HCT116 (cell line): ENCODE results near the gene HARS2. TPM values are rescaled to one million over a fixed set of nuclear protein-coding genes. Genes with fewer than 3 reads are reported as not detected.

Source experiments
- ATAC-seq: fragments of 200-7000 bp; cut with Tn5 transposase; 2 replicates; pipeline ENCODE4 v1.9.1; 2020; ENCODE audit warnings: mild to moderate bottlenecking, moderate library complexity
- BruUV-seq: library from RNA; stranded (reverse); fragments of 400-500 nt; replicated peaks from 2 replicates; lab custom pipeline; 2021; lab: Mats Ljungman, UMichigan
- CTCF ChIA-PET: fragments of 300-600 bp; sonication (Branson Sonifier 250); formaldehyde crosslinking; loops from one replicate; lab custom pipeline; 2021; ENCODE audit warnings: antibody characterized with exemption; lab: Charles Lee
- POLR2A ChIA-PET: fragments of 300-600, 350-600 bp; sonication (Branson Sonifier 250); formaldehyde crosslinking; loops from one replicate; lab custom pipeline; 2021; ENCODE audit warnings: antibody characterized with exemption; lab: Charles Lee
- RAD21 ChIA-PET, 2 experiments: fragments of 300-600 bp; sonication (Branson Sonifier 250); formaldehyde crosslinking; loops; one replicate each; lab custom pipeline; 2023; ENCODE audit warnings: low total read pairs in 2 of 2; ENCODE audit not compliant: uncharacterized antibody in 2 of 2, unreplicated experiment in 2 of 2, low non-redundant PET in 1 of 2; lab: Charles Lee
- DNase-seq: peaks from one replicate; pipeline ENCODE4 v3.0.0-alpha.2; 2010; ENCODE audit warnings: low read depth, low spot score
- H2AFZ ChIP-seq: fragments of 200-600 bp; shearing (Covaris generic), sonication (generic); 2 replicates; pipeline ENCODE4 v1.6.1; 2017; ENCODE audit warnings: low read depth, mixed run types, mixed read lengths, antibody characterized with exemption, low read length; ENCODE audit not compliant: poor library complexity, severe bottlenecking
- H3K27ac ChIP-seq: 2 replicates; pipeline ENCODE4 v1.5.1; 2012; ENCODE audit warnings: low read depth, low read length
- H3K27me3 ChIP-seq: fragments of 200-600 bp; sonication (generic); 2 replicates; pipeline ENCODE4 v1.6.1; 2016; ENCODE audit warnings: mixed run types, low read length, mixed read lengths; ENCODE audit not compliant: insufficient read depth
- H3K36me3 ChIP-seq, 2 experiments: fragments of 200-500 bp in 1 of 2; fragments of 200-600 bp in 1 of 2; sonication (Bioruptor generic) in 1 of 2; sonication (generic) in 1 of 2; 2 replicates each; pipeline versions ENCODE4 v1.5.1 to v1.6.1; 2014 to 2016; ENCODE audit warnings: low read length in 2 of 2, inconsistent platforms in 1 of 2, mixed read lengths in 1 of 2, mixed run types in 1 of 2; ENCODE audit not compliant: insufficient read depth in 2 of 2, control insufficient read depth in 1 of 2
- H3K4me1 ChIP-seq, 2 experiments: fragments of 200-600 bp in 1 of 2; sonication (generic) in 1 of 2; 2 replicates each; pipeline versions ENCODE4 v1.5.1 to v1.6.1; 2012 to 2017; ENCODE audit warnings: low read length in 2 of 2, inconsistent platforms in 1 of 2, mild to moderate bottlenecking in 1 of 2, mixed read lengths in 1 of 2, mixed run types in 1 of 2, moderate library complexity in 1 of 2; ENCODE audit not compliant: insufficient read depth in 2 of 2, control insufficient read depth in 1 of 2
- H3K4me2 ChIP-seq: fragments of 200-600 bp; sonication (generic); 2 replicates; pipeline ENCODE4 v1.6.1; 2017; ENCODE audit warnings: mixed run types, low read length, mixed read lengths
- H3K4me3 ChIP-seq, 2 experiments: fragments of 200-600 bp in 1 of 2; sonication (generic) in 1 of 2; replicated peaks in 1 of 2; 2 replicates each; pipeline ENCODE4 v1.5.1; 2011 to 2016; ENCODE audit warnings: low read length in 2 of 2, control low read depth in 1 of 2, low read depth in 1 of 2, mild to moderate bottlenecking in 1 of 2, mixed read lengths in 1 of 2, mixed run types in 1 of 2
- H3K79me2 ChIP-seq: fragments of 200-600 bp; sonication (generic); 2 replicates; pipeline ENCODE4 v1.6.1; 2017; ENCODE audit warnings: mild to moderate bottlenecking, mixed run types, low read length, moderate library complexity, mixed read lengths; ENCODE audit not compliant: insufficient read depth
- H3K9ac ChIP-seq: fragments of 200-600 bp; sonication (generic); 2 replicates; pipeline ENCODE4 v1.6.1; 2016; ENCODE audit warnings: low read length, mixed read lengths
- H3K9me2 ChIP-seq: fragments of 200-600 bp; sonication (generic), shearing (Covaris generic); 2 replicates; pipeline ENCODE4 v1.6.1; 2017; ENCODE audit warnings: mixed run types, mild to moderate bottlenecking, moderate library complexity; ENCODE audit not compliant: insufficient read depth
- H3K9me3 ChIP-seq, 2 experiments: fragments of 200-500 bp in 1 of 2; fragments of 200-600 bp in 1 of 2; sonication (Bioruptor generic) in 1 of 2; sonication (generic) in 1 of 2; 2 replicates each; pipeline ENCODE4 v1.6.1; 2014 to 2017; ENCODE audit warnings: low read length in 2 of 2, mixed read lengths in 2 of 2, inconsistent platforms in 1 of 2, low read depth in 1 of 2, mild to moderate bottlenecking in 1 of 2, mixed run types in 1 of 2, moderate library complexity in 1 of 2; ENCODE audit not compliant: control insufficient read depth in 1 of 2, insufficient read depth in 1 of 2
- H4K20me1 ChIP-seq: fragments of 200-600 bp; sonication (generic), shearing (Covaris generic); 2 replicates; pipeline ENCODE4 v1.6.1; 2017; ENCODE audit warnings: mixed run types, mild to moderate bottlenecking, moderate library complexity; ENCODE audit not compliant: insufficient read depth
- EGR1 ChIP-seq: IDR thresholded peaks from 2 replicates; pipeline ENCODE4 v1.6.1; 2012; ENCODE audit warnings: low read depth
- EZH2 ChIP-seq: fragments of 200-600 bp; sonication (generic); IDR thresholded peaks from 2 replicates; pipeline ENCODE4 v1.6.1; 2017; ENCODE audit warnings: antibody characterized with exemption, mixed run types
- EZH2phosphoT487 ChIP-seq: fragments of 200-600 bp; IDR thresholded peaks from 2 replicates; pipeline ENCODE4 v1.6.1; 2018; ENCODE audit warnings: antibody characterized with exemption, borderline replicate concordance
- FOSL1 ChIP-seq: IDR thresholded peaks from 2 replicates; pipeline ENCODE4 v1.6.1; 2012; ENCODE audit warnings: low read depth
- JUND ChIP-seq: IDR thresholded peaks from 2 replicates; pipeline ENCODE4 v1.6.1; 2012
- POLR2A ChIP-seq: IDR thresholded peaks from 2 replicates; pipeline ENCODE4 v1.7.0; 2011; ENCODE audit warnings: borderline replicate concordance; ENCODE audit not compliant: insufficient read depth, insufficient read length; ENCODE audit errors: extremely low read depth
- POLR2AphosphoS5 ChIP-seq: IDR thresholded peaks from 2 replicates; pipeline ENCODE4 v1.6.1; 2011; ENCODE audit warnings: mild to moderate bottlenecking, low read depth, low read length, moderate library complexity
- RAD21 ChIP-seq: IDR thresholded peaks from 2 replicates; pipeline ENCODE4 v1.6.1; 2012; ENCODE audit warnings: low read depth, mild to moderate bottlenecking
- SP1 ChIP-seq: IDR thresholded peaks from 2 replicates; pipeline ENCODE4 v1.6.1; 2012; ENCODE audit warnings: low read depth
- SRF ChIP-seq: IDR thresholded peaks from 2 replicates; pipeline ENCODE4 v1.6.1; 2012; ENCODE audit warnings: low read depth
- TCF7L2 ChIP-seq: IDR thresholded peaks from 2 replicates; pipeline ENCODE4 v1.7.0; 2011; ENCODE audit warnings: borderline replicate concordance, inconsistent platforms; ENCODE audit not compliant: insufficient read depth, insufficient read length; ENCODE audit errors: extremely low read depth
- YY1 ChIP-seq: IDR thresholded peaks from 2 replicates; pipeline ENCODE4 v1.6.1; 2011; ENCODE audit warnings: low read length, low read depth, moderate library complexity, mild to moderate bottlenecking; ENCODE audit not compliant: insufficient replicate concordance; ENCODE audit errors: extremely low read depth
- ZFX ChIP-seq: fragments of 450-650 bp; IDR thresholded peaks from 2 replicates; pipeline ENCODE4 v1.6.1; 2017
- ZNF274 ChIP-seq: fragments of 200-500 bp; sonication (Bioruptor generic); IDR thresholded peaks from 2 replicates; pipeline ENCODE4 v1.6.1; 2014; ENCODE audit warnings: mild to moderate bottlenecking, low read depth, low read length, inconsistent platforms
- intact Hi-C: fragments of 100-400 bp; cut with micrococcal nuclease; formaldehyde crosslinking; loops from 2 replicates; pipeline ENCODE4 v1.10.0; 2022
- total RNA-seq: library from RNA; stranded (reverse); gene quantifications from one replicate; pipeline ENCODE4 v1.2.1, GENCODE V29; 2021; ENCODE audit not compliant: unreplicated experiment
- TF ChIP-seq, protein P1 (sequence below): IDR thresholded peaks from 2 replicates; pipeline ENCODE4 v1.6.1; 2012
- TF ChIP-seq, protein P2 (sequence below): IDR thresholded peaks from 2 replicates; pipeline ENCODE4 v1.6.1; 2011; ENCODE audit warnings: mild to moderate bottlenecking, low read length, moderate library complexity; ENCODE audit not compliant: insufficient replicate concordance; ENCODE audit errors: extremely low read depth
- TF ChIP-seq, protein P3 (sequence below): IDR thresholded peaks from 2 replicates; pipeline ENCODE4 v1.6.1; 2012

Gene HARS2
- total RNA-seq, 1 experiment from 2014 or later: 38.8 TPM

DNA sequence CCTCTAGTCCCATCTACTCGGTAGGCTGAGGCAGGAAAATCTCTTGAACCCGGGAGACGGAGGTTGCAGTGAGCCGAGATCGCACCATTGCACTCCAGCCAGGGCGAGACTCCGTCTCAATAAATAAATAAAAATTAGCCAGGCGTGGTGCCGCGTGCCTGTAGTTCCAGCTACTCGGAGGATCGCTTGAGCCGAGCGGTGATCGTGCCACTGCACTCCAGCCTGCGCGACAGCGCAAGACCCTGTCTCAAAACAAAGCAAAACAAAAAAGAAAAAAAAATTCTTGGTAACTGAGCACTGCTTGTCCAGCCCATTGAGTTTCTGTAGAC is 27.3 kb upstream of the HARS2 start:
- H3K9ac ChIP-seq: peak overlapping the region; percentile 83
- intact Hi-C loops: loop anchor here (1.0 to 2.0 kb wide), 3 partner anchors 17 to 55 kb away; partner anchors contain the start of genes HARS1, HARS2, IK and NDUFA2
- peak overlapping the region; percentile 74 for H3K27ac ChIP-seq
- no peak for DNase-seq
- TF ChIP-seq, protein P1, sequence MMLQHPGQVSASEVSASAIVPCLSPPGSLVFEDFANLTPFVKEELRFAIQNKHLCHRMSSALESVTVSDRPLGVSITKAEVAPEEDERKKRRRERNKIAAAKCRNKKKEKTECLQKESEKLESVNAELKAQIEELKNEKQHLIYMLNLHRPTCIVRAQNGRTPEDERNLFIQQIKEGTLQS: no peak
- TF ChIP-seq EZH2 (no peak), SP1 (no peak), TCF7L2 (no peak), EZH2phosphoT487 (no peak), POLR2AphosphoS5 (no peak), EGR1 (no peak), RAD21 (no peak), YY1 (no peak), FOSL1 (no peak), ZNF274 (no peak), ZFX (no peak), JUND (no peak), POLR2A (no peak), SRF (no peak)
- TF ChIP-seq, protein P2, sequence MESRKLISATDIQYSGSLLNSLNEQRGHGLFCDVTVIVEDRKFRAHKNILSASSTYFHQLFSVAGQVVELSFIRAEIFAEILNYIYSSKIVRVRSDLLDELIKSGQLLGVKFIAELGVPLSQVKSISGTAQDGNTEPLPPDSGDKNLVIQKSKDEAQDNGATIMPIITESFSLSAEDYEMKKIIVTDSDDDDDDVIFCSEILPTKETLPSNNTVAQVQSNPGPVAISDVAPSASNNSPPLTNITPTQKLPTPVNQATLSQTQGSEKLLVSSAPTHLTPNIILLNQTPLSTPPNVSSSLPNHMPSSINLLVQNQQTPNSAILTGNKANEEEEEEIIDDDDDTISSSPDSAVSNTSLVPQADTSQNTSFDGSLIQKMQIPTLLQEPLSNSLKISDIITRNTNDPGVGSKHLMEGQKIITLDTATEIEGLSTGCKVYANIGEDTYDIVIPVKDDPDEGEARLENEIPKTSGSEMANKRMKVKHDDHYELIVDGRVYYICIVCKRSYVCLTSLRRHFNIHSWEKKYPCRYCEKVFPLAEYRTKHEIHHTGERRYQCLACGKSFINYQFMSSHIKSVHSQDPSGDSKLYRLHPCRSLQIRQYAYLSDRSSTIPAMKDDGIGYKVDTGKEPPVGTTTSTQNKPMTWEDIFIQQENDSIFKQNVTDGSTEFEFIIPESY: no peak
- TF ChIP-seq, protein P3, sequence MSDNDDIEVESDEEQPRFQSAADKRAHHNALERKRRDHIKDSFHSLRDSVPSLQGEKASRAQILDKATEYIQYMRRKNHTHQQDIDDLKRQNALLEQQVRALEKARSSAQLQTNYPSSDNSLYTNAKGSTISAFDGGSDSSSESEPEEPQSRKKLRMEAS: no peak
- H3K27me3 ChIP-seq: no peaks in the 10 kb centered on the region
- RAD21 ChIA-PET: no interaction called here
- H3K79me2 ChIP-seq: peaks cover 43% of the 10 kb centered on the region
- POLR2A ChIA-PET: interaction anchor here (0.6 to 3.5 kb wide), 2 partner anchors 17 to 1355 kb away, joined by 3 to 17 read pairs; partner anchors contain the start of genes IK and NDUFA2
- no peak overlapping the region for H2AFZ ChIP-seq
- no peaks in the 10 kb centered on the region for H3K9me3 ChIP-seq
- H3K4me3 ChIP-seq: peak overlapping the region; percentile 94 to 96
- no peaks in the 10 kb centered on the region for H3K9me2 ChIP-seq
- H3K4me1 ChIP-seq: peaks cover 2 to 16% of the 10 kb centered on the region in 2 experiments; a peak in 2 of 4 replicates
- peak overlapping the region; percentile 86 for H3K4me2 ChIP-seq
- CTCF ChIA-PET: no interaction called here
- peaks cover 37 to 52% of the 10 kb centered on the region in 2 experiments for H3K36me3 ChIP-seq
- no peak for ATAC-seq
- H4K20me1 ChIP-seq: no peaks in the 10 kb centered on the region
- no TSS peak for BruUV-seq
